Measurements from ENCODE around the gene GMPS.
"Not testable (repeated sequence)": the region's sequence is repeated elsewhere in the genome, so short reads cannot be mapped to it uniquely, and the experiment has no call there.

GMPS gene

DNA sequence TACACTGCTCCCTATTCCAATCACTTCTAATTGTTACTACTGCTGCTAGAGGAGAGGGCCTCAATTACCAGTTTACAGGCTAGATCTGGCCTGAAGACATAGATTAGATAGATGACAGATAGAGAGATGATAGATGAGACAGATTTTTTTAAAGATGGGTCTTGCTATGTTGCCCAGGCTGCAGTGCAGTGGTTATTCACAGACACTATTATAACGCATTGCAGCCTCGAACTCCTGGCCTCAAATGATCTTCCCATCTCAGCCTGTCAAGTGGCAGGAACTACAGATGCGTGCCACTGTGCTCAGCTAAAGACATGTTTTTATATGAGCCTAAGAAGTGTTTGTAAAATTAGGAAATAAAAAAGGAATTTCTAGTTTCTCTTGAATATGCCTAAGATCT lies 22.5 kb upstream of the GMPS start:
- H3K9me3 ChIP-seq (ENCODE audit: severe bottlenecking) = no peaks in the 10 kb centered on the region
- no peak overlapping the region for H3K4me3 ChIP-seq (ENCODE audit: severe bottlenecking)
- TF ChIP-seq, protein P1, sequence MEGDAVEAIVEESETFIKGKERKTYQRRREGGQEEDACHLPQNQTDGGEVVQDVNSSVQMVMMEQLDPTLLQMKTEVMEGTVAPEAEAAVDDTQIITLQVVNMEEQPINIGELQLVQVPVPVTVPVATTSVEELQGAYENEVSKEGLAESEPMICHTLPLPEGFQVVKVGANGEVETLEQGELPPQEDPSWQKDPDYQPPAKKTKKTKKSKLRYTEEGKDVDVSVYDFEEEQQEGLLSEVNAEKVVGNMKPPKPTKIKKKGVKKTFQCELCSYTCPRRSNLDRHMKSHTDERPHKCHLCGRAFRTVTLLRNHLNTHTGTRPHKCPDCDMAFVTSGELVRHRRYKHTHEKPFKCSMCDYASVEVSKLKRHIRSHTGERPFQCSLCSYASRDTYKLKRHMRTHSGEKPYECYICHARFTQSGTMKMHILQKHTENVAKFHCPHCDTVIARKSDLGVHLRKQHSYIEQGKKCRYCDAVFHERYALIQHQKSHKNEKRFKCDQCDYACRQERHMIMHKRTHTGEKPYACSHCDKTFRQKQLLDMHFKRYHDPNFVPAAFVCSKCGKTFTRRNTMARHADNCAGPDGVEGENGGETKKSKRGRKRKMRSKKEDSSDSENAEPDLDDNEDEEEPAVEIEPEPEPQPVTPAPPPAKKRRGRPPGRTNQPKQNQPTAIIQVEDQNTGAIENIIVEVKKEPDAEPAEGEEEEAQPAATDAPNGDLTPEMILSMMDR (IDR thresholded peaks at IDR 0.05; ENCODE audit: poor library complexity, severe bottlenecking) = no peak
- H3K27me3 ChIP-seq (ENCODE audit: insufficient read depth, poor library complexity, severe bottlenecking) = no peaks in the 10 kb centered on the region
- no peaks in the 10 kb centered on the region for H3K4me1 ChIP-seq (ENCODE audit: insufficient read depth, poor library complexity, severe bottlenecking)
- ATAC-seq (ENCODE audit: low read depth) = no peak
- peaks cover 68% of the 10 kb centered on the region for H3K36me3 ChIP-seq (ENCODE audit: low read depth)
- no peak for DNase-seq (ENCODE audit: low spot score)
- no peak overlapping the region for H3K27ac ChIP-seq (ENCODE audit: poor library complexity, severe bottlenecking)

DNA sequence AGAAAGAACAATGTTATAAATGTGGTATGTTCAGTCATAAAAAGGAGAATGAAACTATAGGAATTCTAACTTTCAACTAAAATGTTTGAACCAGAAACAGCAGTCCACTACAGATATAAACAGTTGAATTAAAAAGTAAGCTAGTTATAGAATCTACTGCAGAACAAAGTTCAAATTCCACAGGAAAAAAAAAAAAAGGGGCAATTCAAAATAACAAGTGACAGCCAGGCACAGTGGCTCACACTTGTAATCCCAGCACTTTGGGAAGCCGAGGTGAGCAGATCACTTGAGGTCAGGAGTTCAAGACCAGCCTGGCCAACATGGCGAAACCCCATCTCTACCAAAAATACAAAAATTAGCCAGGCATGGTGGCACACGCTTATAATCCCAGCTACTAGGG lies 21.0 kb upstream of the GMPS start:
- not testable (repeated sequence) for H3K4me1 ChIP-seq (ENCODE audit: insufficient read depth, poor library complexity, severe bottlenecking); H3K27ac ChIP-seq (ENCODE audit: poor library complexity, severe bottlenecking); H3K4me3 ChIP-seq (ENCODE audit: severe bottlenecking); H3K9me3 ChIP-seq (ENCODE audit: severe bottlenecking); H3K27me3 ChIP-seq (ENCODE audit: insufficient read depth, poor library complexity, severe bottlenecking); ATAC-seq (ENCODE audit: low read depth); DNase-seq (ENCODE audit: low spot score)
- peaks cover 65% of the 10 kb centered on the region for H3K36me3 ChIP-seq (ENCODE audit: low read depth)

DNA sequence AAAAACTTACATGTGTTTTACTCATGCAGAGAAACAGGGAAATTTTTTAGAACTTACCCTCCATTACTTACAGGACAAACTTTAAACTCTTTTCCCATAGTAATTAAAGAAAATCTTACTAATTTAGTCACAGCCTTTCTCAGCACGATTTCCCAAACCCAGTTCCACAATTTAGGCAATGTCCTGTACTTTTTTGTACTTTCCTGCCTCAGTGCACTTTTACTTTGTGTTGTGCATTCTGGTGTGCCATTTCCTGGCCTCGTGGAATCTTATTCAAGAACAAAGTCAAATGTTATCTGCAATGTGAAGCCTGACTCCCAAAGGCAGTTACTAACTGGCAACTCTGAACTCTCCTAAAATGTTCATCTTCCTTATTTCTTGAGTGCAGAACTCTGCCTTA lies 18.1 kb upstream of the GMPS start:
- Histone ChIP-seq H3K36me3 (ENCODE audit: low read depth) (peaks cover 41% of the 10 kb centered on the region), H3K27ac (ENCODE audit: poor library complexity, severe bottlenecking) (no peak overlapping the region), H3K4me1 (ENCODE audit: insufficient read depth, poor library complexity, severe bottlenecking) (no peaks in the 10 kb centered on the region), H3K27me3 (ENCODE audit: insufficient read depth, poor library complexity, severe bottlenecking) (no peaks in the 10 kb centered on the region), H3K9me3 (ENCODE audit: severe bottlenecking) (no peaks in the 10 kb centered on the region), H3K4me3 (ENCODE audit: severe bottlenecking) (peak overlapping the region; percentile 73)
- TF ChIP-seq, protein P1 (IDR thresholded peaks at IDR 0.05; ENCODE audit: poor library complexity, severe bottlenecking) = no peak
- ATAC-seq (ENCODE audit: low read depth) (no peak), DNase-seq (ENCODE audit: low spot score) (no peak)

DNA sequence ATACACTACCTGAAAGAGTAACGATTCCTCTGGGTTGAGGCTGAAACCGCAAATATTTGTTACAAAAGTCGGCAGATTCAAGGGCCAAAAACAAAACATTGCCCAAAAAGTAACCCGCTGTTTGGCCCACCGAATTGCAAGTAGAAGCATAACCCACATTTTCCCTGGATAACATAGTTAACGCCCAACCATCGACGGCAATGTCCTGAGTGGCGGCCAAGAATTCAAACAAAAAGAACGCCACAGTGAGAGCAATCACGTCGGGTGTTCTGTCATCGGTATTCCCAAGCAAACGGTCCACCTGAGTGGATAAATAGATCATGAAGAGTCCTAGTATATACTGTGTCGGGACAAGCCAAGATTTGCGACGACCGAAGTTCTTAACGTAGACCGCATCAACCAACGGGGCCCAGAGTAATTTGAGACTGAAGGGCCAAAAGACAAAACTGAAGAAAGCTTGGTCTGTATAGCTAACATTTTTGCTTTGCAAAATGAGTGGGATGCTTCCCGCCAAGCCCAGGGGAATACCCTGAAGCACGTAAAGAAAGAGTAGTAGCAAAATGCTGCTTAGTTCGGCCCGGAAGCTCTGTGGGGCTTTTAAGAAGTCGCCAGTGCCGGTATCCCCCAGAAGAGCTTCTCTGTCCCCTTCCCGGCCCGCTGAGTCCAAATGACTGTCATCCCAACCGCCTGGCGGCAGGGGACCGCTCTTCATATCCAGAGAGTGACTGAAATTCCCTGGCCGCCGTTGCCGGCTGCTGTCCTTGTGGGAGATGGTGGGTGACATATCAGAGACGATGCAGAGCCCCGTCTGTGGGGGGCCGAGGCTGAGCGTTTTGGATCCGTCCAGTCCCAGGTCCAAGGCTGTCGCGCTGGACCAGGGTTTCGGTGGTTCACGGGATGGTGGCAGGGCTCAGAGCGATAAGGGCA lies 17.0 kb upstream of the GMPS start:
- TF ChIP-seq, protein P1 (IDR thresholded peaks at IDR 0.05; ENCODE audit: poor library complexity, severe bottlenecking) = no peak
- no peaks in the 10 kb centered on the region for H3K9me3 ChIP-seq (ENCODE audit: severe bottlenecking)
- H3K27ac ChIP-seq (ENCODE audit: poor library complexity, severe bottlenecking) = peak overlapping the region; percentile 77
- no peaks in the 10 kb centered on the region for H3K27me3 ChIP-seq (ENCODE audit: insufficient read depth, poor library complexity, severe bottlenecking)
- no peak for DNase-seq (ENCODE audit: low spot score)
- peaks cover 31% of the 10 kb centered on the region for H3K36me3 ChIP-seq (ENCODE audit: low read depth)
- no peak; the same call in 1 of the 3 replicates for ATAC-seq (ENCODE audit: low read depth)
- H3K4me3 ChIP-seq (ENCODE audit: severe bottlenecking) = peak overlapping the region; percentile 73
- no peaks in the 10 kb centered on the region for H3K4me1 ChIP-seq (ENCODE audit: insufficient read depth, poor library complexity, severe bottlenecking)

DNA sequence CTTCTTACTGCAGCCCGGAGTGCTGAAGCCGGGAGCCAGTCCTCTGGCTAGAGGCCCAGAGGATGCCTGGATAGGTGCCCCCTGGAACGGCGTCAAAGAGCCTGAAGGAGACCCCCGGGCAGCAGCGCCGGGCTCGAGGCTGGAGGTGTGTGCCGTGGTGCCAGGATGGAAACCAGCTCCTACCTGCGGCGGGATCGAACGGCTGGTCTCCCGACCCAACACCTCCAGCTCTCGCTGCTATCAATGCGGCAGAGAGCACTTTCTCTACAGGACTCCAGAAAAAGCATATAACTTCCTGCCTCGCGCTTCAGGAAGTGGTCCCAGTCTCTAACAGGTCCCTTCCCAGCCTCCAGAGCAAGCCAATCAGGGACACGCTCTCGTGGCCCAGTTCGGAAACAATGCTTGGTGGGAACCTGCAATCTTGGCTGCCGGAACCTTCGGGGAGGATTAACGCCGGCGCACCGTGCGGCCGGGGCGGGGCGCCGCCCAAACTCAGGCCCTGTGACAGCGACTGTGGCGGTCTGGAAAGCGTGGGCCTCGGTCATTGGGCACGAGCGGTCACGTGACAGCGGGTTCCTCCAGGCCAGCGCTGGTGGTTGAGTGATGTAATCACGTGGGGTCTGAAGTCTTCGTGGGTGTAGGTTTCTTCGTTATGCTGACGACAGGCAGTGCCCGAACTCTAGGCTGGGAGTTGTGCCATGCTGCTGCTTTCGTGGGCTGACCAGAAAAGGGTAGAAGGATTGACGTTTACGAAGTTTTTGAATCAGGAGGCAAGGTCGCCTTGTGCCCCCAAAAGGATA lies 16.1 kb upstream of the GMPS start, which contains the start of gene SLC33A1:
TSS of gene SLC33A1 (minus strand) at position 287 of the 800 bp plus-strand sequence. CDS start 430 bp downstream, outside the sequence.
- peak within 1 kb of the TSS; percentile 77 for H3K27ac ChIP-seq (ENCODE audit: poor library complexity, severe bottlenecking)
- H3K27me3 ChIP-seq (ENCODE audit: insufficient read depth, poor library complexity, severe bottlenecking) = no peaks in the 10 kb centered on the region
- peak; percentile 95 for ATAC-seq (ENCODE audit: low read depth)
- peaks cover 22% of the 10 kb centered on the region for H3K36me3 ChIP-seq (ENCODE audit: low read depth)
- peak; percentile 99 for DNase-seq (ENCODE audit: low spot score)
- peak within 1 kb of the TSS; percentile 73 for H3K4me3 ChIP-seq (ENCODE audit: severe bottlenecking)
- TF ChIP-seq, protein P1 (IDR thresholded peaks at IDR 0.05; ENCODE audit: poor library complexity, severe bottlenecking) = no peak
- H3K4me1 ChIP-seq (ENCODE audit: insufficient read depth, poor library complexity, severe bottlenecking) = no peaks in the 10 kb centered on the region
- no peaks in the 10 kb centered on the region for H3K9me3 ChIP-seq (ENCODE audit: severe bottlenecking)
